WTC11 (cell line): ENCODE measurements around the gene RASAL3. TPM values are rescaled to one million over a fixed set of nuclear protein-coding genes. Genes with fewer than 3 reads are reported as not detected.

ENCODE experiments used
- ATAC-seq: fragments of 200-7000 bp; cut with Tn5 transposase; 2 replicates; pipeline ENCODE4 v1.10.0; 2021; ENCODE audit warnings: mild to moderate bottlenecking, moderate library complexity
- CTCF ChIA-PET: fragments of 300-600 bp; sonication (Branson Sonifier 250); formaldehyde crosslinking; loops from one replicate; lab custom pipeline; 2021; ENCODE audit warnings: antibody characterized with exemption; lab: Charles Lee
- POLR2A ChIA-PET: fragments of 350-600 bp; sonication (Branson Sonifier 250); formaldehyde crosslinking; loops from one replicate; lab custom pipeline; 2021; ENCODE audit warnings: antibody characterized with exemption; lab: Charles Lee
- DNase-seq: peaks from one replicate; pipeline ENCODE4 v3.0.0; 2021; ENCODE audit warnings: low spot score
- H3K27ac Mint-ChIP-seq: 2 replicates; pipeline ENCODE4 v1.8.0; 2021; ENCODE audit warnings: mixed read lengths
- H3K27me3 Mint-ChIP-seq: 2 replicates; pipeline ENCODE4 v1.8.0; 2021; ENCODE audit warnings: low read depth, mild to moderate bottlenecking, moderate library complexity, mixed read lengths
- H3K36me3 Mint-ChIP-seq: 2 replicates; pipeline ENCODE4 v1.8.0; 2021; ENCODE audit warnings: mixed read lengths
- H3K4me1 Mint-ChIP-seq: 2 replicates; pipeline ENCODE4 v1.8.0; 2022; ENCODE audit warnings: mixed read lengths
- H3K4me3 Mint-ChIP-seq: 2 replicates; pipeline ENCODE4 v1.8.0; 2021; ENCODE audit warnings: mild to moderate bottlenecking, moderate library complexity, mixed read lengths
- H3K9me3 Mint-ChIP-seq: 2 replicates; pipeline ENCODE4 v1.8.0; 2021; ENCODE audit warnings: mixed read lengths
- ATF1 ChIP-seq: sonication (generic); formaldehyde crosslinking; IDR thresholded peaks from 2 replicates; pipeline ENCODE4 v1.8.1; 2023; ENCODE audit warnings: mild to moderate bottlenecking, moderate library complexity, missing genetic modification reagents
- ATF2 ChIP-seq: sonication (generic); formaldehyde crosslinking; IDR thresholded peaks from 2 replicates; pipeline ENCODE4 v1.8.1; 2022; ENCODE audit warnings: low read depth, missing genetic modification reagents, borderline replicate concordance
- CDX4 ChIP-seq: fragments of 250-450 bp; sonication (Bioruptor Pico); IDR thresholded peaks from 2 replicates; pipeline ENCODE4 v1.9.0; 2021; ENCODE audit warnings: moderate library complexity, mild to moderate bottlenecking, inconsistent platforms, borderline replicate concordance
- E2F1 ChIP-seq: sonication (generic); formaldehyde crosslinking; IDR thresholded peaks from 2 replicates; pipeline ENCODE4 v1.8.0; 2022; ENCODE audit warnings: mild to moderate bottlenecking, missing genetic modification reagents
- E2F5 ChIP-seq: sonication (generic); formaldehyde crosslinking; IDR thresholded peaks from 2 replicates; pipeline ENCODE4 v1.8.1; 2022; ENCODE audit warnings: mild to moderate bottlenecking, moderate library complexity, missing genetic modification reagents
- ETV6 ChIP-seq: sonication (generic); formaldehyde crosslinking; IDR thresholded peaks from 2 replicates; pipeline ENCODE4 v1.8.1; 2022; ENCODE audit warnings: mild to moderate bottlenecking, missing genetic modification reagents
- GABPB1 ChIP-seq: sonication (generic); formaldehyde crosslinking; IDR thresholded peaks from 2 replicates; pipeline ENCODE4 v1.8.1; 2023; ENCODE audit warnings: mild to moderate bottlenecking, missing genetic modification reagents
- JAZF1 ChIP-seq: fragments of 250-450 bp; sonication (Bioruptor Pico); IDR thresholded peaks from 2 replicates; pipeline ENCODE4 v1.9.0; 2021; ENCODE audit warnings: moderate library complexity, mild to moderate bottlenecking, inconsistent platforms
- PREB ChIP-seq: sonication (generic); formaldehyde crosslinking; IDR thresholded peaks from 2 replicates; pipeline ENCODE4 v1.8.1; 2022; ENCODE audit warnings: mild to moderate bottlenecking, missing genetic modification reagents, moderate library complexity, borderline replicate concordance
- PRRX2 ChIP-seq: fragments of 250-450 bp; sonication (Bioruptor Pico); IDR thresholded peaks from 2 replicates; pipeline ENCODE4 v1.8.0; 2021; ENCODE audit warnings: mild to moderate bottlenecking
- SP1 ChIP-seq: sonication (generic); formaldehyde crosslinking; conservative IDR thresholded peaks from 2 replicates; pipeline ENCODE4 v1.8.1; 2022; ENCODE audit warnings: missing genetic modification reagents
- TEAD4 ChIP-seq: sonication (generic); formaldehyde crosslinking; IDR thresholded peaks from 2 replicates; pipeline ENCODE4 v1.8.0; 2022; ENCODE audit warnings: mild to moderate bottlenecking, missing genetic modification reagents
- USF1 ChIP-seq: sonication (generic); formaldehyde crosslinking; IDR thresholded peaks from 2 replicates; pipeline ENCODE4 v1.8.0; 2022; ENCODE audit warnings: mild to moderate bottlenecking, missing genetic modification reagents
- ZNF138 ChIP-seq: sonication (generic); formaldehyde crosslinking; conservative IDR thresholded peaks from 2 replicates; pipeline ENCODE4 v1.8.1; 2022; ENCODE audit warnings: mild to moderate bottlenecking, moderate library complexity, missing genetic modification reagents
- ZNF232 ChIP-seq: sonication (generic); formaldehyde crosslinking; IDR thresholded peaks from 2 replicates; pipeline ENCODE4 v1.8.0; 2022; ENCODE audit warnings: mild to moderate bottlenecking, missing genetic modification reagents
- ZNF416 ChIP-seq: fragments of 250-450 bp; sonication (Bioruptor Pico); IDR thresholded peaks from 2 replicates; pipeline ENCODE4 v1.9.0; 2021; ENCODE audit warnings: mild to moderate bottlenecking, inconsistent platforms
- ZNF532 ChIP-seq: fragments of 250-450 bp; sonication (Bioruptor Pico); IDR thresholded peaks from 2 replicates; pipeline ENCODE4 v1.9.0; 2021; ENCODE audit warnings: mild to moderate bottlenecking, borderline replicate concordance
- ZNF671 ChIP-seq: fragments of 250-450 bp; sonication (Bioruptor Pico); IDR thresholded peaks from 2 replicates; pipeline ENCODE4 v1.8.0; 2021; ENCODE audit warnings: mild to moderate bottlenecking
- ZSCAN18 ChIP-seq: fragments of 250-450 bp; sonication (Bioruptor Pico); IDR thresholded peaks from 2 replicates; pipeline ENCODE4 v2.1.2; 2022; ENCODE audit warnings: mild to moderate bottlenecking, moderate library complexity
- total RNA-seq: library from RNA; stranded (reverse); gene quantifications from 3 replicates; pipeline ENCODE4 v1.2.3, GENCODE V29; 2021

Gene RASAL3
- total RNA-seq, 1 experiment from 2014 or later: 1.6 TPM

GRCh38 chr19:15479391-15480345, 15.3 kb upstream of the RASAL3 start, which contains the start of gene PGLYRP2:
Gene PGLYRP2, minus strand, starts transcription at chr19:15479501. Its CDS starts 130 bp downstream, at chr19:15479371.
- ChIA-PET CTCF (interaction anchor here (0.6 to 2.9 kb wide), 9 partner anchors 22 to 693 kb away, joined by 3 to 27 read pairs (median 4); partner anchors contain the start of gene AKAP8L), POLR2A (no interaction called here)
- ATAC-seq: peak; percentile 63; the same call in 1 of the 2 replicates
- DNase-seq: peak; percentile 33
- H3K4me3 Mint-ChIP-seq: no peak within 1 kb of the TSS
- no peaks in the 10 kb centered on the region for H3K36me3 Mint-ChIP-seq
- H3K9me3 Mint-ChIP-seq: peaks cover 16% of the 10 kb centered on the region
- H3K27me3 Mint-ChIP-seq: peaks cover 4% of the 10 kb centered on the region
- no peak for TF ChIP-seq TEAD4 (CRISPR knock-in tag)
- 0 out of 2 replicates have a peak, but pooled peaks have one; percentile 29 for TF ChIP-seq GABPB1 (CRISPR knock-in tag)
- no peak for TF ChIP-seq ZSCAN18 (CRISPR knock-in tag)
- H3K27ac Mint-ChIP-seq: no peak within 1 kb of the TSS
- H3K4me1 Mint-ChIP-seq: no peaks in the 10 kb centered on the region

GRCh38 chr19:15476325-15476724, 12.0 kb upstream of the RASAL3 start:
- Mint-ChIP-seq H3K4me3 (no peak overlapping the region), H3K27me3 (peaks cover 19% of the 10 kb centered on the region), H3K4me1 (no peaks in the 10 kb centered on the region), H3K27ac (no peak overlapping the region), H3K9me3 (peaks cover 24% of the 10 kb centered on the region), H3K36me3 (no peaks in the 10 kb centered on the region)
- ATAC-seq (no peak), DNase-seq (no peak)
- ChIA-PET CTCF (interaction anchor here (0.5 kb wide), 1 partner anchor 385 kb away, joined by 3 read pairs; no protein-coding TSS in a partner anchor), POLR2A (no interaction called here)
- no peak for TF ChIP-seq ZNF671 (CRISPR knock-in tag)
- TF ChIP-seq ZNF232 (CRISPR knock-in tag): no peak
- TF ChIP-seq ZNF416: no peak
- TF ChIP-seq CDX4 (CRISPR knock-in tag): no peak
- no peak for TF ChIP-seq ATF1
- TF ChIP-seq ZNF532 (CRISPR knock-in tag): no peak
- TF ChIP-seq ETV6 (CRISPR knock-in tag): no peak
- TF ChIP-seq SP1 (CRISPR knock-in tag): no peak

- no peak for ATAC-seq
- Mint-ChIP-seq H3K27me3 (peaks cover 26% of the 10 kb centered on the region), H3K4me1 (no peaks in the 10 kb centered on the region), H3K27ac (no peak overlapping the region), H3K4me3 (no peak overlapping the region), H3K9me3 (peaks cover 24% of the 10 kb centered on the region), H3K36me3 (no peaks in the 10 kb centered on the region)
- POLR2A ChIA-PET: no interaction called here
- no peak for DNase-seq
- CTCF ChIA-PET: no interaction called here
- TF ChIP-seq JAZF1 (CRISPR knock-in tag) (no peak), E2F5 (no peak), ZNF138 (no peak), PREB (CRISPR knock-in tag) (no peak), ATF2 (CRISPR knock-in tag) (no peak), E2F1 (CRISPR knock-in tag) (no peak), USF1 (no peak), PRRX2 (CRISPR knock-in tag) (no peak)
These were observed 11.3 kb upstream of the RASAL3 start for GRCh38 chr19:15475611-15476010.
